H9 (cell line): ENCODE data around the gene TNFSF18. TPM values are rescaled to one million over a fixed set of nuclear protein-coding genes. Genes with fewer than 3 reads are reported as not detected.

Experiments
- DNase-seq: peaks from one replicate; pipeline ENCODE4 v3.0.0-alpha.2; 2017
- H2AFZ ChIP-seq: one replicate; pipeline ENCODE4 v1.6.1; 2013; ENCODE audit warnings: mild to moderate bottlenecking, low read length, control low read depth, moderate library complexity
- H2AK5ac ChIP-seq: 2 replicates; pipeline ENCODE4 v1.6.1; 2013; ENCODE audit warnings: low read length, control low read depth, mixed read lengths; ENCODE audit not compliant: insufficient read length
- H2BK120ac ChIP-seq: one replicate; pipeline ENCODE4 v1.6.1; 2013; ENCODE audit warnings: low read depth, mild to moderate bottlenecking, low read length, control low read depth, inconsistent platforms; ENCODE audit not compliant: poor library complexity, severe bottlenecking
- H2BK12ac ChIP-seq: 2 replicates; pipeline ENCODE4 v1.6.1; 2013; ENCODE audit warnings: low read length, control low read depth, mixed read lengths, low read depth; ENCODE audit not compliant: insufficient read length
- H2BK15ac ChIP-seq: 2 replicates; pipeline ENCODE4 v1.6.1; 2013; ENCODE audit warnings: low read depth, low read length, control low read depth
- H2BK20ac ChIP-seq: one replicate; pipeline ENCODE4 v1.6.1; 2013; ENCODE audit warnings: low read depth, mild to moderate bottlenecking, low read length, control low read depth, inconsistent platforms; ENCODE audit not compliant: poor library complexity, severe bottlenecking
- H2BK5ac ChIP-seq: 2 replicates; pipeline ENCODE4 v1.6.1; 2013; ENCODE audit warnings: low read length, control low read depth, mixed read lengths; ENCODE audit not compliant: insufficient read length
- H3K14ac ChIP-seq: 2 replicates; pipeline ENCODE4 v1.6.1; 2013; ENCODE audit warnings: low read length, control low read depth; ENCODE audit not compliant: insufficient read depth
- H3K18ac ChIP-seq: 2 replicates; pipeline ENCODE4 v1.6.1; 2013; ENCODE audit warnings: low read depth, mild to moderate bottlenecking, mixed read lengths, low read length, control low read depth; ENCODE audit not compliant: insufficient read length
- H3K23ac ChIP-seq: 2 replicates; pipeline ENCODE4 v1.6.1; 2013; ENCODE audit warnings: low read length, control low read depth, mixed read lengths, low read depth; ENCODE audit not compliant: insufficient read length
- H3K23me2 ChIP-seq: 2 replicates; pipeline ENCODE4 v1.6.1; 2013; ENCODE audit warnings: low read depth, mild to moderate bottlenecking, mixed read lengths, low read length, control low read depth; ENCODE audit not compliant: insufficient read length, poor library complexity, severe bottlenecking
- H3K27ac ChIP-seq: 2 replicates; pipeline ENCODE4 v1.5.1; 2013; ENCODE audit warnings: low read length, control low read depth, mixed read lengths, low read depth; ENCODE audit not compliant: insufficient read length
- H3K27me3 ChIP-seq: 2 replicates; pipeline ENCODE4 v1.6.1; 2013; ENCODE audit warnings: low read length, control low read depth, inconsistent platforms; ENCODE audit not compliant: insufficient read depth
- H3K4ac ChIP-seq: 2 replicates; pipeline ENCODE4 v1.6.1; 2013; ENCODE audit warnings: low read depth, mild to moderate bottlenecking, control low read depth, inconsistent platforms, low read length, moderate library complexity
- H3K4me1 ChIP-seq: 2 replicates; pipeline ENCODE4 v1.6.1; 2013; ENCODE audit warnings: low read length, control low read depth, inconsistent platforms; ENCODE audit not compliant: insufficient read depth
- H3K4me2 ChIP-seq: 2 replicates; pipeline ENCODE4 v1.6.1; 2013; ENCODE audit warnings: low read length, control low read depth, mixed read lengths; ENCODE audit not compliant: insufficient read length, insufficient read depth
- H3K56ac ChIP-seq: 2 replicates; pipeline ENCODE4 v1.6.1; 2013; ENCODE audit warnings: low read depth, mild to moderate bottlenecking, mixed read lengths, low read length, control low read depth; ENCODE audit not compliant: insufficient read length
- H3K79me1 ChIP-seq: 2 replicates; pipeline ENCODE4 v1.6.1; 2013; ENCODE audit warnings: low read depth, mild to moderate bottlenecking, moderate library complexity, low read length, control low read depth, inconsistent platforms; ENCODE audit not compliant: insufficient read depth, poor library complexity, severe bottlenecking
- H3K79me2 ChIP-seq: 2 replicates; pipeline ENCODE4 v1.6.1; 2013; ENCODE audit warnings: low read length, control low read depth, inconsistent platforms; ENCODE audit not compliant: insufficient read depth
- H3K9ac ChIP-seq: 2 replicates; pipeline ENCODE4 v1.6.1; 2013; ENCODE audit warnings: low read length, control low read depth, mixed read lengths; ENCODE audit not compliant: insufficient read length; ENCODE audit errors: extremely low read depth
- H3K9me3 ChIP-seq: one replicate; pipeline ENCODE4 v1.6.1; 2013; ENCODE audit warnings: low read depth, low read length, inconsistent platforms; ENCODE audit not compliant: control insufficient read depth
- H3T11ph ChIP-seq: one replicate; pipeline ENCODE4 v1.6.1; 2013; ENCODE audit warnings: mild to moderate bottlenecking, low read length, control low read depth, inconsistent platforms
- H4K20me1 ChIP-seq: one replicate; pipeline ENCODE4 v1.6.1; 2013; ENCODE audit not compliant: control insufficient read depth, insufficient read length, insufficient read depth
- H4K5ac ChIP-seq: 2 replicates; pipeline ENCODE4 v1.6.1; 2013; ENCODE audit warnings: low read depth, mild to moderate bottlenecking, mixed read lengths, low read length, control low read depth; ENCODE audit not compliant: insufficient read length
- H4K8ac ChIP-seq: replicated peaks from 2 replicates; pipeline ENCODE4 v1.6.1; 2013; ENCODE audit warnings: low read length, control low read depth, mixed read lengths, low read depth; ENCODE audit not compliant: insufficient read length
- H4K91ac ChIP-seq: 2 replicates; pipeline ENCODE4 v1.6.1; 2013; ENCODE audit warnings: low read depth, mild to moderate bottlenecking, moderate library complexity, mixed read lengths, low read length, control low read depth; ENCODE audit not compliant: insufficient read length
- H3K27ac Mint-ChIP-seq, 3 experiments: 2 replicates in 2 of 3; 3 replicates in 1 of 3; pipeline ENCODE4 v1.8.0; 2020 to 2021; ENCODE audit warnings: mixed read lengths in 3 of 3, mild to moderate bottlenecking in 1 of 3, moderate library complexity in 1 of 3
- H3K27me3 Mint-ChIP-seq: 2 replicates; pipeline ENCODE4 v1.8.0; 2021; ENCODE audit warnings: low read depth, mild to moderate bottlenecking, moderate library complexity, mixed read lengths
- H3K36me3 Mint-ChIP-seq, 3 experiments: 2 replicates in 2 of 3; 3 replicates in 1 of 3; pipeline ENCODE4 v1.8.0; 2020 to 2021; ENCODE audit warnings: low read depth in 3 of 3, mixed read lengths in 3 of 3; ENCODE audit not compliant: insufficient read depth in 1 of 3
- H3K4me1 Mint-ChIP-seq, 2 experiments: 2 replicates each; pipeline ENCODE4 v1.8.0; 2020; ENCODE audit warnings: mixed read lengths in 2 of 2
- H3K4me3 Mint-ChIP-seq, 2 experiments: 2 replicates in 1 of 2; 3 replicates in 1 of 2; pipeline ENCODE4 v1.8.0; 2020 to 2021; ENCODE audit warnings: mild to moderate bottlenecking in 2 of 2, mixed read lengths in 2 of 2, moderate library complexity in 1 of 2
- H3K9me3 Mint-ChIP-seq, 2 experiments: 2 replicates in 1 of 2; 3 replicates in 1 of 2; pipeline ENCODE4 v1.8.0; 2020; ENCODE audit warnings: mild to moderate bottlenecking in 2 of 2, mixed read lengths in 2 of 2, moderate library complexity in 1 of 2
- whole genome bisulfite sequencing: extraction: QIAGEN DNeasy Blood & Tissue Kit; methylation state at CpG from one replicate; pipeline ENCODE4 v1.1.7; 2013; ENCODE audit warnings: missing lambda C conversion rate, low lambda C conversion rate, mixed read lengths; ENCODE audit not compliant: insufficient read length; ENCODE audit errors: extremely low coverage; 5-methylcytosine and 5-hydroxymethylcytosine counted together
- total RNA-seq: library from RNA; stranded (reverse); gene quantifications from 2 replicates; pipeline ENCODE4 v1.2.1, GENCODE V29; 2021
- TF ChIP-seq, protein P1 (sequence below): fragments of 200-600 bp; sonication (generic); conservative IDR thresholded peaks from 3 replicates; pipeline ENCODE4 v1.8.0; 2021; ENCODE audit warnings: antibody characterized with exemption, mild to moderate bottlenecking

Gene TNFSF18
- total RNA-seq, 1 experiment from 2014 or later, result not detected

- Histone ChIP-seq H3K27me3 (no peaks in the 10 kb centered on the region), H3K79me1 (no peaks in the 10 kb centered on the region), H2BK12ac (no peak overlapping the region), H4K20me1 (no peaks in the 10 kb centered on the region), H4K5ac (no peak overlapping the region), H4K8ac (no peak overlapping the region), H3K4me2 (no peak overlapping the region), H3K4me1 (no peaks in the 10 kb centered on the region), H2BK120ac (no peak overlapping the region), H3K23me2 (no peaks in the 10 kb centered on the region), H3K27ac (no peak overlapping the region), H3T11ph (no peak overlapping the region), H3K79me2 (no peaks in the 10 kb centered on the region), H2AFZ (no peak overlapping the region), H3K4ac (no peak overlapping the region), H3K9me3 (no peaks in the 10 kb centered on the region), H3K23ac (no peak overlapping the region), H3K18ac (no peak overlapping the region), H2BK15ac (no peak overlapping the region), H2BK20ac (no peak overlapping the region), H4K91ac (no peak overlapping the region), H2BK5ac (no peak overlapping the region), H3K56ac (no peak overlapping the region), H3K14ac (no peak overlapping the region), H2AK5ac (no peak overlapping the region), H3K9ac (no peak overlapping the region)
- no peaks in the 10 kb centered on the region for H3K36me3 Mint-ChIP-seq
- H3K4me3 Mint-ChIP-seq, result no peak overlapping the region
- no peak for DNase-seq
- no peaks in the 10 kb centered on the region for H3K4me1 Mint-ChIP-seq
- H3K9me3 Mint-ChIP-seq, result no peaks in the 10 kb centered on the region; a peak in 1 of 5 replicates
- WGBS, result no CpG with 5 or more reads among the region's 1 CpG
- no peaks in the 10 kb centered on the region for H3K27me3 Mint-ChIP-seq
- H3K27ac Mint-ChIP-seq, result no peak overlapping the region
- TF ChIP-seq, protein P1, sequence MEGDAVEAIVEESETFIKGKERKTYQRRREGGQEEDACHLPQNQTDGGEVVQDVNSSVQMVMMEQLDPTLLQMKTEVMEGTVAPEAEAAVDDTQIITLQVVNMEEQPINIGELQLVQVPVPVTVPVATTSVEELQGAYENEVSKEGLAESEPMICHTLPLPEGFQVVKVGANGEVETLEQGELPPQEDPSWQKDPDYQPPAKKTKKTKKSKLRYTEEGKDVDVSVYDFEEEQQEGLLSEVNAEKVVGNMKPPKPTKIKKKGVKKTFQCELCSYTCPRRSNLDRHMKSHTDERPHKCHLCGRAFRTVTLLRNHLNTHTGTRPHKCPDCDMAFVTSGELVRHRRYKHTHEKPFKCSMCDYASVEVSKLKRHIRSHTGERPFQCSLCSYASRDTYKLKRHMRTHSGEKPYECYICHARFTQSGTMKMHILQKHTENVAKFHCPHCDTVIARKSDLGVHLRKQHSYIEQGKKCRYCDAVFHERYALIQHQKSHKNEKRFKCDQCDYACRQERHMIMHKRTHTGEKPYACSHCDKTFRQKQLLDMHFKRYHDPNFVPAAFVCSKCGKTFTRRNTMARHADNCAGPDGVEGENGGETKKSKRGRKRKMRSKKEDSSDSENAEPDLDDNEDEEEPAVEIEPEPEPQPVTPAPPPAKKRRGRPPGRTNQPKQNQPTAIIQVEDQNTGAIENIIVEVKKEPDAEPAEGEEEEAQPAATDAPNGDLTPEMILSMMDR, result no peak
These were observed 46.3 kb upstream of the TNFSF18 start for GRCh38 chr1:173097001-173097400.
